Lower leg skin (tissue), 4 donors: ENCODE data around the gene HDC. TPM values are rescaled to one million over a fixed set of nuclear protein-coding genes. Genes with fewer than 3 reads are reported as not detected.

Experiments
- DNase-seq, 2 donors: peaks; one replicate each; pipeline ENCODE4 v3.0.0-alpha.2; 2019; ENCODE audit warnings: low spot score in 2 of 2
- H3K4me3 ChIP-seq: fragments of 200-600 bp; sonication (generic); 2 replicates; pipeline ENCODE4 v1.5.1; 2017; ENCODE audit warnings: mild to moderate bottlenecking, low read depth; ENCODE audit not compliant: poor library complexity, severe bottlenecking
- POLR2A ChIP-seq, 2 donors: fragments of 450-650 bp; IDR thresholded peaks; one replicate each; pipeline ENCODE4 v1.6.1; 2016 to 2017; ENCODE audit warnings: antibody characterized with exemption in 2 of 2, mild to moderate bottlenecking in 1 of 2, moderate library complexity in 1 of 2
- WGBS, 2 donors: methylation state at CpG; one replicate each; pipeline ENCODE4 v1.1.5; 2018; 5-methylcytosine and 5-hydroxymethylcytosine counted together
- intact Hi-C: fragments of 100-400 bp; cut with DNase I; formaldehyde crosslinking; loops from one replicate; pipeline ENCODE4 v1.15.0; 2023; ENCODE audit warnings: low total_unique reads
- total RNA-seq, 4 donors: library from RNA; depleted of rRNA; stranded (reverse); fragments of >200 nt; gene quantifications; one replicate each; pipeline ENCODE4 v1.1.0, GENCODE V29; 2016
- TF ChIP-seq, protein P1 (sequence below), 3 donors: fragments of 450-650 bp; IDR thresholded peaks; one replicate each; pipeline ENCODE4 v1.5.1; 2016; ENCODE audit warnings: antibody characterized with exemption in 3 of 3, mild to moderate bottlenecking in 3 of 3, moderate library complexity in 2 of 3

Gene HDC
- total RNA-seq, 4 donors from 2014 or later, result 0.10 to 2.1 (median 0.95) TPM

DNA sequence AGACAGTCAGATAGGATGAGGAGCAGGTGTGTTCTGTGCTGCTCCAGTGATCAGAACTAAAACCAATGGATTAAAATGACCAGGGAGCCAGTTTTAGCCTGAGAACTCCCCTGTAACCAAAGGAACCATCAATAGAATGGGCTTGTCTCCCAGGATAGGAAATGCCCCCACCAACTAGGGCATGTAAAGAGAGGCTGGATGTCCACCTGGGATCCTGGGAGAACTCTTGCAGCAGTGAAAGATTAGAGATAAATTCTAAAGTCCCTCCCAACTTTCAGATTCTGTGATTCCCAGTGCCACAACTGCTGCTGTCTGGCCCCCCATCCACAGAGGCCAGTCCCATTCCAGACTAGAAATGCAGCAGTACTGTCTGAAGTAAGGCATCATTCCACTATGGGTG is 33.8 kb downstream of the HDC start:
- intact Hi-C loops, result no loop called here
- TF ChIP-seq, protein P1, sequence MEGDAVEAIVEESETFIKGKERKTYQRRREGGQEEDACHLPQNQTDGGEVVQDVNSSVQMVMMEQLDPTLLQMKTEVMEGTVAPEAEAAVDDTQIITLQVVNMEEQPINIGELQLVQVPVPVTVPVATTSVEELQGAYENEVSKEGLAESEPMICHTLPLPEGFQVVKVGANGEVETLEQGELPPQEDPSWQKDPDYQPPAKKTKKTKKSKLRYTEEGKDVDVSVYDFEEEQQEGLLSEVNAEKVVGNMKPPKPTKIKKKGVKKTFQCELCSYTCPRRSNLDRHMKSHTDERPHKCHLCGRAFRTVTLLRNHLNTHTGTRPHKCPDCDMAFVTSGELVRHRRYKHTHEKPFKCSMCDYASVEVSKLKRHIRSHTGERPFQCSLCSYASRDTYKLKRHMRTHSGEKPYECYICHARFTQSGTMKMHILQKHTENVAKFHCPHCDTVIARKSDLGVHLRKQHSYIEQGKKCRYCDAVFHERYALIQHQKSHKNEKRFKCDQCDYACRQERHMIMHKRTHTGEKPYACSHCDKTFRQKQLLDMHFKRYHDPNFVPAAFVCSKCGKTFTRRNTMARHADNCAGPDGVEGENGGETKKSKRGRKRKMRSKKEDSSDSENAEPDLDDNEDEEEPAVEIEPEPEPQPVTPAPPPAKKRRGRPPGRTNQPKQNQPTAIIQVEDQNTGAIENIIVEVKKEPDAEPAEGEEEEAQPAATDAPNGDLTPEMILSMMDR (IDR thresholded peaks at IDR 0.05), result no peak
- no peak for TF ChIP-seq POLR2A (IDR thresholded peaks at IDR 0.05)
- no peak for DNase-seq

GRCh38 chr15:50229336-50229735 is 36.2 kb downstream of the HDC start:
- intact Hi-C loops, result no loop called here
- 87 to 93% methylated on average over 3 of the region's 3 CpGs for WGBS, 2 donors
- DNase-seq, result no peak
- TF ChIP-seq, protein P1 (IDR thresholded peaks at IDR 0.05), result no peak
- TF ChIP-seq POLR2A (IDR thresholded peaks at IDR 0.05), result no peak
- no peak overlapping the region for H3K4me3 ChIP-seq

More for the DNA sequence above, 33.8 kb downstream of the HDC start:
- no peak overlapping the region for H3K4me3 ChIP-seq

DNA sequence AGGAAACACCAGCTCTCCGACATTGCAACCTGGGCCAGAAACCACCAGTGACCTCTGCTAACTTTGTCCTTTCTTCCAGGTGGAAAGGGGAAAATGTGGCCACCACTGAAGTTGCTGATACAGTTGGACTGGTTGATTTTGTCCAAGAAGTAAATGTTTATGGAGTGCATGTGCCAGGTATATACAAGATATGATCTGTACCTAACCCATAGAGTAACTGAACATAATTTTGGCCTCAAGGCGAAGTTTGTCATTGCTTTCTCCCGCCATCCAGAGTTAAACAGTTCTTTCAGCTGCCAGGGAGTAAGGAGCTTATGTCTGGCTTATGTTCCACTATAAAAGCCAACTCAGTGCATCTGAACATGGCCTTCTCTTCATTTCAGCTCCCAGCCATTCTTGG is 36.7 kb downstream of the HDC start:
- 80 to 84% methylated on average over 3 of the region's 3 CpGs for WGBS, 2 donors
- no peak for DNase-seq
- no peak overlapping the region for H3K4me3 ChIP-seq
- intact Hi-C loops, result no loop called here
- no peak for TF ChIP-seq POLR2A (IDR thresholded peaks at IDR 0.05)
- TF ChIP-seq, protein P1 (IDR thresholded peaks at IDR 0.05), result no peak

- intact Hi-C loops, result no loop called here
- no peak overlapping the region for H3K4me3 ChIP-seq
- no peak for TF ChIP-seq POLR2A (IDR thresholded peaks at IDR 0.05)
- TF ChIP-seq, protein P1 (IDR thresholded peaks at IDR 0.05), result no peak
- 69 to 73% methylated on average over 5 of the region's 5 CpGs for WGBS, 2 donors
- DNase-seq, result no peak
Measured at GRCh38 chr15:50227076-50227475, 38.5 kb downstream of the HDC start.

DNA sequence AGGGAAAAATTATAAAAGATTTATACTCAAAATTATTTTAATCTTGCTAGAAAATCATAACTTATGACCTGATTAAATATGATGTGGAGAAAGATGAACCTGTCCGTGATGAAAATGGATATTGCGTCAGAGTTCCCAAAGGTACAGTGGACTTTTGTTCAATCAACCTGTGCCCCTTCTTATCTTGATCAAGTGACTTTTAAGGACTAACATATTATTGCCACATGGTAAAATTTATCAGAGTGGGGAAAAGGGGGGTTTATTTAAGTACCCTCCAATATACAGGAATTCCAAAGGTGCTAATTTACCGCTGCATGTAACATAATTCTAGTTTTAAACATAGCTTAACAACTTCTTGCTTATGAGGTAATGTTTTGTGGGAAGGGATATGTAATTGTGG is 39.6 kb downstream of the HDC start:
- intact Hi-C loops, result no loop called here
- TF ChIP-seq, protein P1 (IDR thresholded peaks at IDR 0.05), result no peak
- no peak for TF ChIP-seq POLR2A (IDR thresholded peaks at IDR 0.05)
- no peak for DNase-seq
- no peak overlapping the region for H3K4me3 ChIP-seq
- 94 to 95% methylated on average over 3 of the region's 3 CpGs for WGBS, 2 donors

GRCh38 chr15:50225057-50225456 is 40.5 kb downstream of the HDC start:
- DNase-seq, result no peak
- WGBS, 2 donors, result 80 to 88% methylated on average over 1 of the region's 1 CpG
- H3K4me3 ChIP-seq, result no peak overlapping the region
- intact Hi-C loops, result no loop called here
- TF ChIP-seq, protein P1 (IDR thresholded peaks at IDR 0.05), result no peak
- no peak for TF ChIP-seq POLR2A (IDR thresholded peaks at IDR 0.05)
